ENCODE results near the gene SUPT3H.
A peak's percentile ranks its signal among the peaks of the same experiment; 100 is the strongest.

The SUPT3H gene

GRCh38 chr6:45112711-45113110 is 265.0 kb downstream of the SUPT3H start:
- peaks cover 2% of the 10 kb centered on the region for H3K36me3 Mint-ChIP-seq
- no peak overlapping the region for H3K4me3 Mint-ChIP-seq
- no peaks in the 10 kb centered on the region for H3K9me3 Mint-ChIP-seq
- peaks cover 35% of the 10 kb centered on the region for H3K4me1 Mint-ChIP-seq
- no peaks in the 10 kb centered on the region for H3K27me3 Mint-ChIP-seq
- H3K27ac Mint-ChIP-seq: no peak overlapping the region

GRCh38 chr6:45109551-45109950 is 268.2 kb downstream of the SUPT3H start:
- no peaks in the 10 kb centered on the region for H3K9me3 Mint-ChIP-seq
- peaks cover 13% of the 10 kb centered on the region for H3K4me1 Mint-ChIP-seq
- H3K36me3 Mint-ChIP-seq: peaks cover 2% of the 10 kb centered on the region
- H3K4me3 Mint-ChIP-seq: no peak overlapping the region
- no peak overlapping the region for H3K27ac Mint-ChIP-seq
- H3K27me3 Mint-ChIP-seq: no peaks in the 10 kb centered on the region

DNA sequence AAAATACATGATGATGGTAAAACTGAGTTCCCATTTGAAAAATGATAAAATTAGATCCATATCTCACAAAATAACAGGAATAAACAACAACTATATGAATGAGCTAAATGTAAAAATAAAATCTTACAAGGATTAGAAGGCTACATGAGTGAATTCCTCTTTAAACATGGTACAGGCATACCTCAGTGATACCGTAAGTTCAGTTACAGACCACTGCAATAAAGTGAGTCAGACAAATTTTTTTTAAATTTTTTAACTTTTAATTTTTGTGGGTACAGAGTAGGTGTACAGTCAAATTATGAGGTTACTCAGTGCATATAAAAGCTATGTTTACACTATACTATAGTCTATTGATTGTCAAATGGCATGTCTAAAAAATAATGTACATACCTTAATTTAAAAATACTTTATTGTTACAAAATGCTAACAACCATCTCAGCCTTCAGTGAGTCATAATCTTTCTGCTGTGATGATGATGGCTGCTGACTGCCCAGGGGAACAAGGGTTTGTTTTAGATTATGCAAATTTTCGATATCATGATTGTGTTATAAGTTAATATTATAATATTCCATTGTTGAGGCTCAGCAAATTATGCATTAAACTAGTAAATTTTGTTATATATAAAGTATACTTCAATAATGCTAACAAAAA is 272.4 kb downstream of the SUPT3H start:
- peaks cover 13% of the 10 kb centered on the region for H3K4me1 Mint-ChIP-seq
- H3K27ac Mint-ChIP-seq: no peak overlapping the region
- H3K9me3 Mint-ChIP-seq: no peaks in the 10 kb centered on the region
- H3K27me3 Mint-ChIP-seq: no peaks in the 10 kb centered on the region
- no peak overlapping the region for H3K4me3 Mint-ChIP-seq
- peaks cover 2% of the 10 kb centered on the region for H3K36me3 Mint-ChIP-seq

DNA sequence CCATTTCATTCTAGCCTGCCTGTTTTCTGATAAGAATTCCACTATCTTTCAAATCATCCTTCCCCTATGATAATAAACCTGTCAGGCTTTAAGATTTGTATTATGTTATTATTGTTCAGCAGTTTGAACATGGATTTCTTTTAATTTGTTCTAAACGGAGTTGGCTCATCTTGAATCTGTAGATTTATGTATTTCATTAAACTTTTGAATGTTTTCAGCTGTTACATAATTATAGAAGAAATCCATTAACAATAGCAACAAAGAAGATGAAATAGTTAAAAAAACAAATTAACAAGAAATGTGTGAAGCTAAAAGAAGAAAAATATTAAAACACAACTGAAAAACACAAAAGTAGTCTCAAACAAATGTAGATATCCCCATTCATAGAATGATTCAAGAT is 273.3 kb downstream of the SUPT3H start:
- Mint-ChIP-seq H3K27me3 (no peaks in the 10 kb centered on the region), H3K4me1 (peaks cover 9% of the 10 kb centered on the region), H3K4me3 (no peak overlapping the region), H3K36me3 (peaks cover 6% of the 10 kb centered on the region), H3K9me3 (no peaks in the 10 kb centered on the region), H3K27ac (no peak overlapping the region)

GRCh38 chr6:45098256-45098655 is 279.5 kb downstream of the SUPT3H start:
- H3K4me3 Mint-ChIP-seq: no peak overlapping the region
- H3K4me1 Mint-ChIP-seq: no peaks in the 10 kb centered on the region
- H3K27ac Mint-ChIP-seq: no peak overlapping the region
- H3K27me3 Mint-ChIP-seq: no peaks in the 10 kb centered on the region
- H3K36me3 Mint-ChIP-seq: peaks cover 7% of the 10 kb centered on the region
- no peaks in the 10 kb centered on the region for H3K9me3 Mint-ChIP-seq

- Mint-ChIP-seq H3K27me3 (no peaks in the 10 kb centered on the region), H3K27ac (no peak overlapping the region), H3K36me3 (peaks cover 4% of the 10 kb centered on the region), H3K4me3 (no peak overlapping the region), H3K4me1 (no peaks in the 10 kb centered on the region), H3K9me3 (no peaks in the 10 kb centered on the region)
Observed at GRCh38 chr6:45094831-45095230, 282.9 kb downstream of the SUPT3H start.

DNA sequence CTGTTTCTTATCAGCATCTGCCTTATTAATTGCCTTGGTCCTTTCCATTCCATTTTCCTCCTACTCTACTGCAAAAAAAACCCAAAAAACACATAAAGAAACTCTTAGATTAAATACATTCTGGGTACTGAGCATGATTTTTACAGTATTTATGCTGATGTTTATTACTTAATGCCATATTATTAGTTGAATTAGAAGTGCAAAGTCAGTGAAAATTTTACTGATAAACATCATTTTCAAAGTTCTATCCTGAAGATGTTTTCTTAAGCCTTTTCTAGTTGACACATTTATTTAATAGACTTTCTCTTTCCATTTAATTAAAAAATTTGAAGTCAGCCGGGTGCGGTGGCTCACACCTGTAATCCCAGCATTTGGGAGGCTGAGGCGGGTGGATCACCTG is 285.6 kb downstream of the SUPT3H start:
- H3K27me3 Mint-ChIP-seq: no peaks in the 10 kb centered on the region
- H3K9me3 Mint-ChIP-seq: no peaks in the 10 kb centered on the region
- no peak overlapping the region for H3K27ac Mint-ChIP-seq
- H3K4me1 Mint-ChIP-seq: no peaks in the 10 kb centered on the region
- H3K4me3 Mint-ChIP-seq: no peak overlapping the region
- H3K36me3 Mint-ChIP-seq: peaks cover 1% of the 10 kb centered on the region

GRCh38 chr6:45086360-45087084 is 291.2 kb downstream of the SUPT3H start:
- Mint-ChIP-seq H3K27ac (no peak overlapping the region), H3K9me3 (no peaks in the 10 kb centered on the region), H3K36me3 (peaks cover 3% of the 10 kb centered on the region), H3K4me1 (peaks cover 19% of the 10 kb centered on the region), H3K27me3 (no peaks in the 10 kb centered on the region), H3K4me3 (no peak overlapping the region)

DNA sequence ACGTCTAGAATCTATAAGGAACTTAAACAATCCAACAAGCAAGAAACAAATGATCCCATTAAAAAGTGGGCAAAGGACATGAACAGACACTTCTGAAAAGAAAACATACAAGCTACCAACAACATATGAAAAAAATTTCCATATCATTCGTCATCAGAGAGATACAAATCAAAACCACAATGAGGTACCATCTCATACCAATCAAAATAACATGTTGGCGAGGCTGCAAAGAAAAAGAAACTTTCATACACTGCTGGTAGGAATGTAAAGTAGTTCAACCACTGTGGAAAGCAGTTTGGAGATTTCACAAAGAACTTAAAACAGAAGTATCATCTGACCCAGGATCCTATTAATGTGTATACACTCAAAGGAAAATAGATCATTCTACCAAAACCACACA is 293.5 kb downstream of the SUPT3H start:
- Mint-ChIP-seq H3K4me1 (peaks cover 19% of the 10 kb centered on the region), H3K27me3 (no peaks in the 10 kb centered on the region), H3K4me3 (no peak overlapping the region), H3K36me3 (peaks cover 10% of the 10 kb centered on the region), H3K27ac (no peak overlapping the region), H3K9me3 (peaks cover 12% of the 10 kb centered on the region)

- H3K36me3 Mint-ChIP-seq: peaks cover 18% of the 10 kb centered on the region
- peaks cover 19% of the 10 kb centered on the region for H3K4me1 Mint-ChIP-seq
- peaks cover 24% of the 10 kb centered on the region for H3K9me3 Mint-ChIP-seq
- no peak overlapping the region for H3K4me3 Mint-ChIP-seq
- H3K27me3 Mint-ChIP-seq: no peaks in the 10 kb centered on the region
- no peak overlapping the region for H3K27ac Mint-ChIP-seq
Observed at GRCh38 chr6:45082091-45082490, 295.6 kb downstream of the SUPT3H start.

- no peak overlapping the region for H3K4me3 Mint-ChIP-seq
- H3K27me3 Mint-ChIP-seq: no peaks in the 10 kb centered on the region
- peaks cover 20% of the 10 kb centered on the region for H3K36me3 Mint-ChIP-seq
- peaks cover 28% of the 10 kb centered on the region for H3K9me3 Mint-ChIP-seq
- H3K4me1 Mint-ChIP-seq: peaks cover 19% of the 10 kb centered on the region
- no peak overlapping the region for H3K27ac Mint-ChIP-seq
Observed at GRCh38 chr6:45081634-45082033, 296.1 kb downstream of the SUPT3H start.

GRCh38 chr6:45078432-45078831 is 299.3 kb downstream of the SUPT3H start:
- H3K36me3 Mint-ChIP-seq: peaks cover 18% of the 10 kb centered on the region

GRCh38 chr6:45076217-45076930 is 301.4 kb downstream of the SUPT3H start:
- no peak overlapping the region for H3K4me3 Mint-ChIP-seq
- no peak overlapping the region for H3K27ac Mint-ChIP-seq
- peaks cover 35% of the 10 kb centered on the region for H3K4me1 Mint-ChIP-seq
- H3K27me3 Mint-ChIP-seq: no peaks in the 10 kb centered on the region
- peaks cover 28% of the 10 kb centered on the region for H3K9me3 Mint-ChIP-seq
- peaks cover 17% of the 10 kb centered on the region for H3K36me3 Mint-ChIP-seq

More at GRCh38 chr6:45078432-45078831, 299.3 kb downstream of the SUPT3H start:
- no peaks in the 10 kb centered on the region for H3K27me3 Mint-ChIP-seq
- H3K9me3 Mint-ChIP-seq: peaks cover 28% of the 10 kb centered on the region
- no peak overlapping the region for H3K27ac Mint-ChIP-seq
- peaks cover 18% of the 10 kb centered on the region for H3K4me1 Mint-ChIP-seq
- H3K4me3 Mint-ChIP-seq: no peak overlapping the region

DNA sequence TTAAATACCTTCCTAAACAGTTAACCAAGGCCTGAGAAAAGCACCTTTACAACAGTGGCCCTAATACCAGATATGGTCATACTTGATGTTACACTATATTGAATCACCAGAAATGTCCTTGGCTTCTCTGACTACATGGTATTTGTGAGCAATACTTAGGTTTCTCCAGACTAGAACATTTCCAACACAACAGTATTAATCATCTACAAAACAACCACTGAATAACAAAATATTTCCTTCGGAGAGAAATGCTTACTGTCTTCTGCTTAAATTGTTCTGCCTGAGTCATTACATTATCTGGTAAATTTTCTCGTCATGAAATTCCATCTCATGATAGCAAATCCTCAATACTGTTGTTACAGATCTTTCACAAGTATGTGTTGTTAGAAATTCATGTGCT is 302.5 kb downstream of the SUPT3H start:
- Mint-ChIP-seq H3K27ac (peak overlapping the region; percentile 17), H3K9me3 (peaks cover 24% of the 10 kb centered on the region), H3K4me3 (no peak overlapping the region), H3K27me3 (no peaks in the 10 kb centered on the region), H3K36me3 (peaks cover 17% of the 10 kb centered on the region), H3K4me1 (peaks cover 35% of the 10 kb centered on the region)

GRCh38 chr6:45074439-45074838 is 303.3 kb downstream of the SUPT3H start:
- Mint-ChIP-seq H3K9me3 (peaks cover 16% of the 10 kb centered on the region), H3K27ac (no peak overlapping the region), H3K4me1 (peaks cover 35% of the 10 kb centered on the region), H3K27me3 (no peaks in the 10 kb centered on the region), H3K4me3 (no peak overlapping the region), H3K36me3 (peaks cover 11% of the 10 kb centered on the region)

DNA sequence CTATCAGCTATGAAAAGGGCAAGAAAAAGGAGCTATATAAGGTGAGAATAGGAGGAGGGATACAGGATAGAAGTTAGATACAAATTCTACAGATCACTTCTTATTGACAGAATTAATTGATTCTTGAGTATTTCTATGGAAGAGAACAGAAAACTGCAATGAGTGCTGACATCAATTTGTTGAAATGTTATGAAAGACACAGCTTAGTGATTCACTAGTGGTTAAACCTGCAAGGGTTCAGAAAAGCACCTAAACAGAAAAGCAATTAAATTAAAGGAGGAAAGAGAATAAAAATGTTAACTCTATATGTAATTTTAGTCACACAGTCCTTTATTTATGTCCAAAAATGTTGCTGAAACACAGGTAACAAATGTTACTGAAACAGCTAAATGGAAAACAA is 304.0 kb downstream of the SUPT3H start:
- H3K36me3 Mint-ChIP-seq: peaks cover 11% of the 10 kb centered on the region
- peak overlapping the region; percentile 1 for H3K27ac Mint-ChIP-seq

More for the DNA sequence above, 304.0 kb downstream of the SUPT3H start:
- Mint-ChIP-seq H3K27me3 (no peaks in the 10 kb centered on the region), H3K4me3 (no peak overlapping the region), H3K4me1 (peaks cover 35% of the 10 kb centered on the region), H3K9me3 (peaks cover 15% of the 10 kb centered on the region)

Measured in activated naive CD4-positive, alpha-beta T cell treated with anti-CD3 and anti-CD28 coated beads, Interleukin-2, amount 50 U/mL, for 24 hours (primary cell).